Smooth muscle cell (in vitro differentiated cells): ENCODE results near the gene MRPS15. TPM values are rescaled to one million over a fixed set of nuclear protein-coding genes. Genes with fewer than 3 reads are reported as not detected.
"Not testable (repeated sequence)": the region's sequence is repeated elsewhere in the genome, so short reads cannot be mapped to it uniquely, and the experiment has no call there.

Source experiments
- DNase-seq: peaks from one replicate; lab custom pipeline; 2025; ENCODE audit not compliant: unreplicated experiment; lab: John Stamatoyannopoulos, UW
- H2AFZ ChIP-seq: fragments of 200-600 bp; sonication (generic); 2 replicates; pipeline ENCODE4 v1.6.0; 2016; ENCODE audit warnings: antibody characterized with exemption, low read depth, mild to moderate bottlenecking
- H3F3A ChIP-seq: fragments of 200-600 bp; sonication (generic); 2 replicates; pipeline ENCODE4 v1.6.0; 2017; ENCODE audit warnings: antibody characterized with exemption, low read depth
- H3K27ac ChIP-seq: fragments of 200-600 bp; sonication (generic); 2 replicates; pipeline ENCODE4 v1.5.1; 2016; ENCODE audit warnings: low read depth, mild to moderate bottlenecking
- H3K27me3 ChIP-seq: fragments of 200-600 bp; sonication (generic); 2 replicates; pipeline ENCODE4 v1.6.1; 2016; ENCODE audit warnings: low read depth, mild to moderate bottlenecking
- H3K36me3 ChIP-seq: fragments of 200-600 bp; sonication (generic); 2 replicates; pipeline ENCODE4 v1.5.1; 2016; ENCODE audit warnings: low read depth
- H3K4me1 ChIP-seq: fragments of 200-600 bp; sonication (generic); 2 replicates; pipeline ENCODE4 v1.5.1; 2016; ENCODE audit warnings: low read depth
- H3K4me2 ChIP-seq: fragments of 200-600 bp; sonication (generic); 2 replicates; pipeline ENCODE4 v1.6.0; 2016; ENCODE audit warnings: mild to moderate bottlenecking
- H3K4me3 ChIP-seq: fragments of 200-600 bp; sonication (generic); 2 replicates; pipeline ENCODE4 v1.5.1; 2016; ENCODE audit warnings: mild to moderate bottlenecking
- H3K79me2 ChIP-seq: fragments of 200-600 bp; sonication (generic); 2 replicates; pipeline ENCODE4 v1.6.0; 2016; ENCODE audit warnings: low read depth, mild to moderate bottlenecking
- H3K9ac ChIP-seq: fragments of 200-600 bp; sonication (generic); 2 replicates; pipeline ENCODE4 v1.6.0; 2016; ENCODE audit warnings: low read depth
- H3K9me3 ChIP-seq: fragments of 200-600 bp; sonication (generic); replicated peaks from 2 replicates; pipeline ENCODE4 v1.5.1; 2016; ENCODE audit warnings: low read depth
- H4K20me1 ChIP-seq: fragments of 200-600 bp; sonication (generic); 2 replicates; pipeline ENCODE4 v1.6.0; 2016; ENCODE audit warnings: low read depth
- CTCF ChIP-seq: fragments of 200-600 bp; sonication (generic); IDR thresholded peaks from 2 replicates; pipeline ENCODE4 v1.5.1; 2017; ENCODE audit warnings: borderline replicate concordance, mild to moderate bottlenecking, antibody characterized with exemption; ENCODE audit not compliant: insufficient read depth, poor library complexity, severe bottlenecking
- WGBS: methylation state at CpG from one replicate; pipeline ENCODE4 v1.1.7; 2016; ENCODE audit warnings: low lambda C conversion rate; 5-methylcytosine and 5-hydroxymethylcytosine counted together
- polyA plus RNA-seq: library from polyadenylated mRNA; unstranded; fragments of >200 nt; fragmentation: Nextera tagmentation; extraction: Ambion mirVana; gene quantifications from 2 replicates; pipeline ENCODE4 v1.2.1, GENCODE V29; 2016
- total RNA-seq: library from RNA; depleted of rRNA; stranded (reverse); fragments of >200 nt; gene quantifications from 2 replicates; pipeline ENCODE4 v1.2.3, GENCODE V29; 2014

MRPS15 gene
- total and polyA plus RNA-seq, 2 experiments from 2014 or later = 78.3 to 141 TPM

- no peak overlapping the region for H3K9ac ChIP-seq
- no peak overlapping the region for H2AFZ ChIP-seq
- no peaks in the 10 kb centered on the region for H4K20me1 ChIP-seq
- no peak for TF ChIP-seq CTCF
- peaks cover 11% of the 10 kb centered on the region for H3K4me1 ChIP-seq
- H3K27ac ChIP-seq = no peak overlapping the region
- no peak for DNase-seq
- H3K27me3 ChIP-seq = no peaks in the 10 kb centered on the region
- H3F3A ChIP-seq = no peaks in the 10 kb centered on the region
- no peaks in the 10 kb centered on the region for H3K79me2 ChIP-seq
- no peak overlapping the region for H3K4me2 ChIP-seq
- H3K9me3 ChIP-seq = no peaks in the 10 kb centered on the region
- no peak overlapping the region for H3K4me3 ChIP-seq
- no peaks in the 10 kb centered on the region for H3K36me3 ChIP-seq
- 94% methylated on average over 6 of the region's 6 CpGs for WGBS
Measured at GRCh38 chr1:36481091-36481490, 16.9 kb upstream of the MRPS15 start.

- Histone ChIP-seq H3F3A (no peaks in the 10 kb centered on the region), H3K27ac (no peak overlapping the region), H3K4me1 (peaks cover 11% of the 10 kb centered on the region), H3K4me3 (no peak overlapping the region), H3K4me2 (no peak overlapping the region), H3K9me3 (no peaks in the 10 kb centered on the region), H4K20me1 (no peaks in the 10 kb centered on the region), H3K36me3 (no peaks in the 10 kb centered on the region), H3K27me3 (no peaks in the 10 kb centered on the region), H3K79me2 (no peaks in the 10 kb centered on the region), H2AFZ (no peak overlapping the region), H3K9ac (no peak overlapping the region)
- 100% methylated on average over 2 of the region's 2 CpGs for WGBS
- DNase-seq = no peak
- no peak for TF ChIP-seq CTCF
Measured at GRCh38 chr1:36480161-36480560, 16.0 kb upstream of the MRPS15 start.

DNA sequence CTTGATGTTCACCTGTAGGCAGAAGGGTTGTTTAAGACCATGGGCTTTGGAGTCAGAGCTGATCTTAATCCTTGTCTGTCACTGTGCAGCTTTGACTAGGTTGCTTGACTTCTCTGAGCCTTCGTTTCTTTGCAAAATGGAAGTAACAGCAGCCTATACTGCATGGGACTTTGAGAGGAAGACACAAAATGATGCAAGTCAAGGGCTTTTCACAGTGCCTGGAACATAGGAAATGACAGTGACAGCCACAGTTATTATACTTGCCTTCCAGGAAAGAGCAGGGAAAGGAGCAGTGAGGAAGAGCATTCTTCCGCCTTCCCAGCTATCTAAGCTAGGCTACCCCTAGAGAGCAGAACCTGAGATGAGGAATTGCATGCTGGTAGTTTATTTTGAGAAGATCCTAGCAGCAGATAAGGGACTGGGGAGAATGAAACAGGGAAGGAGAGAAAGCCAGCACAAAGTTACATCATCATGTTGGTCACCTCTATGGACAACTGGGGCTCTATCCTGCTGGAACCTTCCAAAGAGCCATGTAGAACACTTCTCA is 15.4 kb upstream of the MRPS15 start:
- WGBS = 96% methylated on average over 2 of the region's 2 CpGs
- H3K9me3 ChIP-seq = no peaks in the 10 kb centered on the region
- no peak overlapping the region for H3K27ac ChIP-seq
- H3K79me2 ChIP-seq = no peaks in the 10 kb centered on the region
- H3F3A ChIP-seq = no peaks in the 10 kb centered on the region
- TF ChIP-seq CTCF = no peak
- H3K4me1 ChIP-seq = peaks cover 11% of the 10 kb centered on the region
- no peak for DNase-seq
- no peaks in the 10 kb centered on the region for H3K36me3 ChIP-seq
- H3K4me2 ChIP-seq = no peak overlapping the region
- no peaks in the 10 kb centered on the region for H4K20me1 ChIP-seq
- H3K4me3 ChIP-seq = no peak overlapping the region
- no peak overlapping the region for H3K9ac ChIP-seq
- H2AFZ ChIP-seq = no peak overlapping the region
- no peaks in the 10 kb centered on the region for H3K27me3 ChIP-seq

GRCh38 chr1:36477615-36478014 is 13.4 kb upstream of the MRPS15 start:
- not testable (repeated sequence) for H3K9me3 ChIP-seq, DNase-seq, H3K4me3 ChIP-seq, H2AFZ ChIP-seq, H3K9ac ChIP-seq, H3K27me3 ChIP-seq, H3K27ac ChIP-seq, H3K4me2 ChIP-seq, H3F3A ChIP-seq, H4K20me1 ChIP-seq, H3K4me1 ChIP-seq, H3K36me3 ChIP-seq, H3K79me2 ChIP-seq
- WGBS = 86% methylated on average over 13 of the region's 13 CpGs
